ENCODE data around the gene CBX1.

- TF ChIP-seq, protein P1, sequence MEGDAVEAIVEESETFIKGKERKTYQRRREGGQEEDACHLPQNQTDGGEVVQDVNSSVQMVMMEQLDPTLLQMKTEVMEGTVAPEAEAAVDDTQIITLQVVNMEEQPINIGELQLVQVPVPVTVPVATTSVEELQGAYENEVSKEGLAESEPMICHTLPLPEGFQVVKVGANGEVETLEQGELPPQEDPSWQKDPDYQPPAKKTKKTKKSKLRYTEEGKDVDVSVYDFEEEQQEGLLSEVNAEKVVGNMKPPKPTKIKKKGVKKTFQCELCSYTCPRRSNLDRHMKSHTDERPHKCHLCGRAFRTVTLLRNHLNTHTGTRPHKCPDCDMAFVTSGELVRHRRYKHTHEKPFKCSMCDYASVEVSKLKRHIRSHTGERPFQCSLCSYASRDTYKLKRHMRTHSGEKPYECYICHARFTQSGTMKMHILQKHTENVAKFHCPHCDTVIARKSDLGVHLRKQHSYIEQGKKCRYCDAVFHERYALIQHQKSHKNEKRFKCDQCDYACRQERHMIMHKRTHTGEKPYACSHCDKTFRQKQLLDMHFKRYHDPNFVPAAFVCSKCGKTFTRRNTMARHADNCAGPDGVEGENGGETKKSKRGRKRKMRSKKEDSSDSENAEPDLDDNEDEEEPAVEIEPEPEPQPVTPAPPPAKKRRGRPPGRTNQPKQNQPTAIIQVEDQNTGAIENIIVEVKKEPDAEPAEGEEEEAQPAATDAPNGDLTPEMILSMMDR (optimal IDR thresholded peaks at IDR 0.05 in 1 of 3, IDR thresholded peaks at IDR 0.05 in 1 of 3, conservative IDR thresholded peaks at IDR 0.05 in 1 of 3; ENCODE audit: extremely low read depth in 1 of 3, insufficient read depth in 2 of 3, low read length in 3 of 3): no peak
- no peak for TF ChIP-seq EZH2 (IDR thresholded peaks at IDR 0.05; ENCODE audit: low read length)
Measured at GRCh38 chr17:48036693-48037035, 64.6 kb downstream of the CBX1 start.
